HG03457 (cell line): ENCODE results near the gene ZNF236.

ENCODE experiments used
- ATAC-seq: cut with Tn5 transposase; IDR thresholded peaks from one replicate; pipeline ENCODE4 v1.9.1; 2021; ENCODE audit warnings: moderate number of reproducible peaks; ENCODE audit not compliant: unreplicated experiment

The ZNF236 gene

GRCh38 chr18:76970770-76971559, 148.6 kb downstream of the ZNF236 start:
- no peak for ATAC-seq

- ATAC-seq, result no peak
Observed at GRCh38 chr18:76972241-76972640, 149.9 kb downstream of the ZNF236 start.

GRCh38 chr18:76972846-76973519, 150.6 kb downstream of the ZNF236 start:
- ATAC-seq, result no peak

GRCh38 chr18:76973520-76974266, 151.3 kb downstream of the ZNF236 start:
- ATAC-seq, result no peak

GRCh38 chr18:76974386-76974785, 152.0 kb downstream of the ZNF236 start:
- no peak for ATAC-seq

- ATAC-seq, result no peak
Observed at GRCh38 chr18:76975577-76976110, 153.3 kb downstream of the ZNF236 start.

GRCh38 chr18:76977108-76977621, 154.8 kb downstream of the ZNF236 start:
- ATAC-seq, result no peak

- no peak for ATAC-seq
Observed at GRCh38 chr18:76977684-76978232, 155.4 kb downstream of the ZNF236 start.

- ATAC-seq, result no peak
Observed at GRCh38 chr18:76978616-76979015, 156.3 kb downstream of the ZNF236 start.

- ATAC-seq, result no peak
Observed at GRCh38 chr18:76979111-76979751, 156.9 kb downstream of the ZNF236 start.

- no peak for ATAC-seq
Observed at GRCh38 chr18:76979906-76980305, 157.5 kb downstream of the ZNF236 start.

- ATAC-seq, result peak; percentile 32
Observed at GRCh38 chr18:76980663-76981395, 158.5 kb downstream of the ZNF236 start.

GRCh38 chr18:76981396-76981968, 159.1 kb downstream of the ZNF236 start:
- ATAC-seq, result peak; percentile 41

- no peak for ATAC-seq
Observed at GRCh38 chr18:76982038-76982437, 159.7 kb downstream of the ZNF236 start.

GRCh38 chr18:76982841-76983583, 160.7 kb downstream of the ZNF236 start:
- ATAC-seq, result peak; percentile 65

- ATAC-seq, result no peak
Observed at GRCh38 chr18:76983613-76984051, 161.3 kb downstream of the ZNF236 start.

- no peak for ATAC-seq
Observed at GRCh38 chr18:76984193-76985155, 162.1 kb downstream of the ZNF236 start.
